Measurements from ENCODE around the gene DUSP8.

The DUSP8 gene

GRCh38 chr11:1562469-1563148 lies 9.5 kb downstream of the DUSP8 start:
- ChIA-PET CTCF (interaction anchor here (1.3 kb wide), 1 partner anchor 15 kb away, joined by 4 read pairs; no protein-coding TSS in a partner anchor), POLR2A (no interaction called here)
- no peaks in the 10 kb centered on the region for H3K9me3 ChIP-seq (ENCODE audit: control insufficient read depth, insufficient read depth, low read depth, low read length)

DNA sequence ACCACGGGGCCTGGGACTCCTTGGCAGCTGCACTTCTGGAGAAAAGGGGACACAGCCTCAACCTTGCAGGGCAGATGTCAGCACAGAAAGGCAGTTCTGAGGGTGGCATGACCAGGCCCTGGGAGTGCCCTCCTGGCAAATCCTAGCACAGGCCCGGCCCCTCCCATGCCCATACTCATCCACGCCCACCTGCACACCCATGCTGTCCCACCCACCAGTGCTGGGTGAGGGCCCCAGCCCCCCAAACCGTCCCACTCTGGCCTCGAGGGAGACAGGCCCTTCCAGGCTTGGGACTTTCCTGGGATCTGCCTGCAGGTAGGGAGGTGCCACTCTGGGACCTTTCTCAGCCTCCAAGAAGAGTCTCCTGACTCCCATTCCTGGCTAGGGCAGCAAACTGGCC lies 10.1 kb downstream of the DUSP8 start:
- no peak overlapping the region for H3K4me3 ChIP-seq (ENCODE audit: low read depth, low read length)
- H3K4me1 ChIP-seq (ENCODE audit: control insufficient read depth, insufficient read depth, low read length) = no peaks in the 10 kb centered on the region
- ChIA-PET POLR2A (no interaction called here), CTCF (interaction anchor here (2.2 kb wide), 1 partner anchor 13 kb away, joined by 10 read pairs; no protein-coding TSS in a partner anchor)
- H3K9me3 ChIP-seq (ENCODE audit: control insufficient read depth, insufficient read depth, low read depth, low read length) = no peaks in the 10 kb centered on the region
- H3K27ac ChIP-seq (ENCODE audit: extremely low read depth, low read depth, low read length) = no peak overlapping the region
- TF ChIP-seq ZNF670 (tag by site-specific recombination; IDR thresholded peaks at IDR 0.05; ENCODE audit: low read depth) (no peak), ZNF302 (tag by site-specific recombination; IDR thresholded peaks at IDR 0.05; ENCODE audit: low read depth) (no peak), KLF8 (tag by site-specific recombination; IDR thresholded peaks at IDR 0.05) (0 out of 2 replicates have a peak, but pooled peaks have one; percentile 17), ZSCAN30 (tag by site-specific recombination; IDR thresholded peaks at IDR 0.05) (no peak), ZNF777 (tag by site-specific recombination; IDR thresholded peaks at IDR 0.05; ENCODE audit: borderline replicate concordance) (no peak), ZXDB (tag by site-specific recombination; IDR thresholded peaks at IDR 0.05) (no peak), ZNF248 (tag by site-specific recombination; IDR thresholded peaks at IDR 0.05) (no peak), KLF7 (tag by site-specific recombination; IDR thresholded peaks at IDR 0.05; ENCODE audit: borderline replicate concordance) (no peak), IKZF3 (tag by site-specific recombination; IDR thresholded peaks at IDR 0.05) (no peak), ZEB2 (tag by site-specific recombination; IDR thresholded peaks at IDR 0.05) (no peak), ZNF366 (tag by site-specific recombination; conservative IDR thresholded peaks at IDR 0.05) (no peak), KLF1 (tag by site-specific recombination; IDR thresholded peaks at IDR 0.05) (peak; percentile 74; the same call in 1 of the 2 replicates), ZNF544 (tag by site-specific recombination; IDR thresholded peaks at IDR 0.05) (no peak)
- TF ChIP-seq, protein P1, sequence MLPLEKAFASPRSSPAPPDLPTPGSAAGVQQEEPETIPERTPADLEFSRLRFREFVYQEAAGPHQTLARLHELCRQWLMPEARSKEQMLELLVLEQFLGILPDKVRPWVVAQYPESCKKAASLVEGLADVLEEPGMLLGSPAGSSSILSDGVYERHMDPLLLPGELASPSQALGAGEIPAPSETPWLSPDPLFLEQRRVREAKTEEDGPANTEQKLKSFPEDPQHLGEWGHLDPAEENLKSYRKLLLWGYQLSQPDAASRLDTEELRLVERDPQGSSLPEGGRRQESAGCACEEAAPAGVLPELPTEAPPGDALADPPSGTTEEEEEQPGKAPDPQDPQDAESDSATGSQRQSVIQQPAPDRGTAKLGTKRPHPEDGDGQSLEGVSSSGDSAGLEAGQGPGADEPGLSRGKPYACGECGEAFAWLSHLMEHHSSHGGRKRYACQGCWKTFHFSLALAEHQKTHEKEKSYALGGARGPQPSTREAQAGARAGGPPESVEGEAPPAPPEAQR (tag by site-specific recombination; IDR thresholded peaks at IDR 0.05) = no peak
- TF ChIP-seq, protein P2, sequence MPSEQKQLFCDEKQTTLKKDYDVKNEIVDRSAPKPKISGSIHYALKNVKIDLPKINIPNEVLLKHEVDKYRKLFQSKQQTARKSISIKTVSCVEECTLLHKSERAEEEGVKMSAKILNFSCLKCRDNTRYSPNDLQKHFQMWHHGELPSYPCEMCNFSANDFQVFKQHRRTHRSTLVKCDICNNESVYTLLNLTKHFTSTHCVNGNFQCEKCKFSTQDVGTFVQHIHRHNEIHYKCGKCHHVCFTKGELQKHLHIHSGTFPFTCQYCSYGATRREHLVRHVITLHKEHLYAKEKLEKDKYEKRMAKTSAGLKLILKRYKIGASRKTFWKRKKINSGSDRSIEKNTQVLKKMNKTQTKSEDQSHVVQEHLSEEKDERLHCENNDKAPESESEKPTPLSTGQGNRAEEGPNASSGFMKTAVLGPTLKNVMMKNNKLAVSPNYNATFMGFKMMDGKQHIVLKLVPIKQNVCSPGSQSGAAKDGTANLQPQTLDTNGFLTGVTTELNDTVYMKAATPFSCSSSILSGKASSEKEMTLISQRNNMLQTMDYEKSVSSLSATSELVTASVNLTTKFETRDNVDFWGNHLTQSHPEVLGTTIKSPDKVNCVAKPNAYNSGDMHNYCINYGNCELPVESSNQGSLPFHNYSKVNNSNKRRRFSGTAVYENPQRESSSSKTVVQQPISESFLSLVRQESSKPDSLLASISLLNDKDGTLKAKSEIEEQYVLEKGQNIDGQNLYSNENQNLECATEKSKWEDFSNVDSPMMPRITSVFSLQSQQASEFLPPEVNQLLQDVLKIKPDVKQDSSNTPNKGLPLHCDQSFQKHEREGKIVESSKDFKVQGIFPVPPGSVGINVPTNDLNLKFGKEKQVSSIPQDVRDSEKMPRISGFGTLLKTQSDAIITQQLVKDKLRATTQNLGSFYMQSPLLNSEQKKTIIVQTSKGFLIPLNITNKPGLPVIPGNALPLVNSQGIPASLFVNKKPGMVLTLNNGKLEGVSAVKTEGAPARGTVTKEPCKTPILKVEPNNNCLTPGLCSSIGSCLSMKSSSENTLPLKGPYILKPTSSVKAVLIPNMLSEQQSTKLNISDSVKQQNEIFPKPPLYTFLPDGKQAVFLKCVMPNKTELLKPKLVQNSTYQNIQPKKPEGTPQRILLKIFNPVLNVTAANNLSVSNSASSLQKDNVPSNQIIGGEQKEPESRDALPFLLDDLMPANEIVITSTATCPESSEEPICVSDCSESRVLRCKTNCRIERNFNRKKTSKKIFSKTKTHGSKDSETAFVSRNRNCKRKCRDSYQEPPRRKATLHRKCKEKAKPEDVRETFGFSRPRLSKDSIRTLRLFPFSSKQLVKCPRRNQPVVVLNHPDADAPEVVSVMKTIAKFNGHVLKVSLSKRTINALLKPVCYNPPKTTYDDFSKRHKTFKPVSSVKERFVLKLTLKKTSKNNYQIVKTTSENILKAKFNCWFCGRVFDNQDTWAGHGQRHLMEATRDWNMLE (tag by site-specific recombination; conservative IDR thresholded peaks at IDR 0.05; ENCODE audit: low read depth) = no peak
- H3K36me3 ChIP-seq (ENCODE audit: control insufficient read depth in 2 of 2, insufficient read depth in 1 of 2, low read length in 2 of 2) = peaks cover 0 to 66% of the 10 kb centered on the region in 2 experiments; a peak in 1 of 3 replicates

More at GRCh38 chr11:1562469-1563148, 9.5 kb downstream of the DUSP8 start:
- H3K36me3 ChIP-seq (ENCODE audit: control insufficient read depth in 2 of 2, insufficient read depth in 1 of 2, low read length in 2 of 2) = peaks cover 0 to 60% of the 10 kb centered on the region in 2 experiments; a peak in 1 of 3 replicates
- no peaks in the 10 kb centered on the region for H3K4me1 ChIP-seq (ENCODE audit: control insufficient read depth, insufficient read depth, low read length)
- TF ChIP-seq ZNF274 (IDR thresholded peaks at IDR 0.05; ENCODE audit: low read length) (no peak), ZNF274 (tag by site-specific recombination; IDR thresholded peaks at IDR 0.05; ENCODE audit: borderline replicate concordance) (no peak)
- TF ChIP-seq, protein P3, sequence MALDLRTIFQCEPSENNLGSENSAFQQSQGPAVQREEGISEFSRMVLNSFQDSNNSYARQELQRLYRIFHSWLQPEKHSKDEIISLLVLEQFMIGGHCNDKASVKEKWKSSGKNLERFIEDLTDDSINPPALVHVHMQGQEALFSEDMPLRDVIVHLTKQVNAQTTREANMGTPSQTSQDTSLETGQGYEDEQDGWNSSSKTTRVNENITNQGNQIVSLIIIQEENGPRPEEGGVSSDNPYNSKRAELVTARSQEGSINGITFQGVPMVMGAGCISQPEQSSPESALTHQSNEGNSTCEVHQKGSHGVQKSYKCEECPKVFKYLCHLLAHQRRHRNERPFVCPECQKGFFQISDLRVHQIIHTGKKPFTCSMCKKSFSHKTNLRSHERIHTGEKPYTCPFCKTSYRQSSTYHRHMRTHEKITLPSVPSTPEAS (tag by site-specific recombination; IDR thresholded peaks at IDR 0.05) = peak; percentile 78
- H3K4me3 ChIP-seq (ENCODE audit: low read depth, low read length) = no peak overlapping the region
- no peak overlapping the region for H3K27ac ChIP-seq (ENCODE audit: extremely low read depth, low read depth, low read length)
